OCI-LY3 (cell line): ENCODE results near the gene SLC17A3.

Experiments used
- CTCF ChIP-seq: fragments of 200-600, 300-600 bp; sonication (generic); IDR thresholded peaks from 2 replicates; pipeline ENCODE4 v1.5.1; 2014; ENCODE audit warnings: antibody characterized with exemption, low read length, low read depth
- EZH2phosphoT487 ChIP-seq: fragments of 200-600 bp; shearing (Covaris generic); IDR thresholded peaks from 2 replicates; pipeline ENCODE4 v1.6.1; 2018; ENCODE audit warnings: antibody characterized with exemption, mixed run types, low read depth

GRCh38 chr6:25868436-25869183, 5.4 kb downstream of the SLC17A3 start:
- no peak for TF ChIP-seq CTCF
- no peak for TF ChIP-seq EZH2phosphoT487
